Brain microvascular endothelial cell (primary cell): Measurements from ENCODE around the gene TMUB2.
"Not testable (repeated sequence)": the region's sequence is repeated elsewhere in the genome, so short reads cannot be mapped to it uniquely, and the experiment has no call there.

Source experiments
- DNase-seq: peaks from one replicate; pipeline ENCODE4 v3.0.0-alpha.2; 2020
- H3K27ac ChIP-seq: fragments of 250-450 bp; sonication (Bioruptor Pico); 2 replicates; pipeline ENCODE4 v1.5.1; 2020; ENCODE audit warnings: mild to moderate bottlenecking, moderate library complexity
- H3K27me3 ChIP-seq: fragments of 250-450 bp; sonication (Bioruptor Pico); replicated peaks from 2 replicates; pipeline ENCODE4 v1.5.1; 2020; ENCODE audit warnings: mild to moderate bottlenecking
- H3K36me3 ChIP-seq: fragments of 250-450 bp; sonication (Bioruptor Pico); replicated peaks from 2 replicates; pipeline ENCODE4 v1.5.1; 2020; ENCODE audit warnings: mild to moderate bottlenecking
- H3K4me3 ChIP-seq: 2 replicates; pipeline ENCODE4 v1.5.1; 2011; ENCODE audit warnings: low read depth, mild to moderate bottlenecking, control low read depth, low read length, moderate library complexity
- in situ Hi-C: cut with HindIII; loops from 2 replicates; pipeline ENCODE4 v1.10.0; 2017; ENCODE audit warnings: low sequenced_read_pairs, low pct_ligation_motif_present
- TF ChIP-seq, protein P1 (sequence below): IDR thresholded peaks from 2 replicates; pipeline ENCODE4 v1.5.1; 2011; ENCODE audit warnings: low read depth, mild to moderate bottlenecking, moderate library complexity, low read length, control low read depth, inconsistent platforms; ENCODE audit errors: missing control alignments

Gene TMUB2

DNA sequence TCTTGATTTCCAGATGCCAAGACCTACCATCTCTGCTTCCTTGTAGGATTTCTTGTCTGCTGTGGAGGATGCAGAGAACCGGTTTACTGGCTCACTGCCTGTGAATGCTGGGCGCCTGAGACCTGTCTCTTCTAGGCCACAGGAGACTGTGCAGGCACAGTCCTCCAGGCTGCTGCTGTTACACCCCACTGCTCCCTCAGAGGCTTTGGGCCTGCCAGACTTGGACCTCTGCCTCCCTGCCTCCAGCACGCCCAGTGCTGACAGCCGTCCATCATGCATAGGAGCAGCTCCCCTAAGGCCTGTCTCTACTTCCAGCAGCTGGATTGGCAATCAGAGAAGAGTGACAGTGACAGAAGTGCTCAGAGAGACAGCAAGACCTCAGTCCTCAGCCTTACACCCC is 39.0 kb upstream of the TMUB2 start:
- DNase-seq = no peak
- H3K27ac ChIP-seq = no peak overlapping the region
- TF ChIP-seq, protein P1, sequence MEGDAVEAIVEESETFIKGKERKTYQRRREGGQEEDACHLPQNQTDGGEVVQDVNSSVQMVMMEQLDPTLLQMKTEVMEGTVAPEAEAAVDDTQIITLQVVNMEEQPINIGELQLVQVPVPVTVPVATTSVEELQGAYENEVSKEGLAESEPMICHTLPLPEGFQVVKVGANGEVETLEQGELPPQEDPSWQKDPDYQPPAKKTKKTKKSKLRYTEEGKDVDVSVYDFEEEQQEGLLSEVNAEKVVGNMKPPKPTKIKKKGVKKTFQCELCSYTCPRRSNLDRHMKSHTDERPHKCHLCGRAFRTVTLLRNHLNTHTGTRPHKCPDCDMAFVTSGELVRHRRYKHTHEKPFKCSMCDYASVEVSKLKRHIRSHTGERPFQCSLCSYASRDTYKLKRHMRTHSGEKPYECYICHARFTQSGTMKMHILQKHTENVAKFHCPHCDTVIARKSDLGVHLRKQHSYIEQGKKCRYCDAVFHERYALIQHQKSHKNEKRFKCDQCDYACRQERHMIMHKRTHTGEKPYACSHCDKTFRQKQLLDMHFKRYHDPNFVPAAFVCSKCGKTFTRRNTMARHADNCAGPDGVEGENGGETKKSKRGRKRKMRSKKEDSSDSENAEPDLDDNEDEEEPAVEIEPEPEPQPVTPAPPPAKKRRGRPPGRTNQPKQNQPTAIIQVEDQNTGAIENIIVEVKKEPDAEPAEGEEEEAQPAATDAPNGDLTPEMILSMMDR = no peak
- in situ Hi-C loops = no loop called here
- no peaks in the 10 kb centered on the region for H3K27me3 ChIP-seq
- H3K4me3 ChIP-seq = no peak overlapping the region
- no peaks in the 10 kb centered on the region for H3K36me3 ChIP-seq

DNA sequence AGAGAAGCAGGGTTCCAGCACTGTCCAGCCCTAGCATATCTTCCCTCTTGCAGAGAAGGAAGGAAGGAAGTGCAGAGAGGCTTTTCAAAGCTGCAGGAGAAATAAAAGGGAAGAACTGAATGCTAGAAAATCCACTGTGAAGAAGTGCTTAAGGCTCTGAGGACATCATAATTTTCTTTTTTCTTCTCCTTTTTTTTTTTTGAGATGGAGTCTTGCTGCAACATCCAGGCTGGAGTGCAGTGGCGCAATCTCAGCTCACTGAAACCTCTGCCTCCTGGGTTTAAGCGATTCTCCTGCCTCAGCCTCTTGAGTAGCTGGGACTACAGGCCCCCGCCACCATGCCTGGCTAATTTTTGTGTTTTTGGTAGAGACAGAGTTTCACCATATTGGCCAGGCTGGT is 37.7 kb upstream of the TMUB2 start:
- H3K36me3 ChIP-seq, H3K27me3 ChIP-seq, DNase-seq, in situ Hi-C loops, H3K27ac ChIP-seq, H3K4me3 ChIP-seq: not testable (repeated sequence)

DNA sequence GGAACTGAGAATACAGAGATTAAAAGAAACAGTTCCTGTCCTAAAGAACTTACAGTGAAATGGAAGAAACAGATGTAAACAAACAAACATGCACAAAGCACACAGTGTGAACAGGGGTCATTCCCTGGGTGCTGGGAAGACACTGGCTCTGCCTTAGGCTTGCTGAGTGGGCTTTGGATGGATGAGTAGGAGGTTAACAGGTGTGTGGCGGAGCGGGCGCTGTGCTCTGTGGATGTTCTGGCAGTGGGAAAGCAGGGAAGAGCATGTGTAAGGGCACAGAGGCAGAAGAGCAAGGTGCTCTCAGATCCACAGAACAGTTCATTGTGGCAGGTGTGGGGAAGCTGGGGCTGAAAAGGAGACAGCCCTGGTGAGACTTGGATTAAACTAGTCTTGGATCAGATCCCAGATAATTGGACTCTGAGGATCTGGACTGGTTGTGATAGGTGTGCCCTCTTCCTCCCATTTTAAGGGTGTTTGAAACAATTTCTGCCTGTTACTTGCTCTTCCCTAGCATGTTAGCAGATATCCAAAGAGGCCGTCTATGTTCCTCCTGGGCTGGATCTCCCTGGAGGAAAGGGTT is 36.9 kb upstream of the TMUB2 start:
- Histone ChIP-seq H3K4me3 (no peak overlapping the region), H3K27me3 (no peaks in the 10 kb centered on the region), H3K27ac (no peak overlapping the region), H3K36me3 (no peaks in the 10 kb centered on the region)
- DNase-seq = no peak
- TF ChIP-seq, protein P1 = no peak
- in situ Hi-C loops = no loop called here

DNA sequence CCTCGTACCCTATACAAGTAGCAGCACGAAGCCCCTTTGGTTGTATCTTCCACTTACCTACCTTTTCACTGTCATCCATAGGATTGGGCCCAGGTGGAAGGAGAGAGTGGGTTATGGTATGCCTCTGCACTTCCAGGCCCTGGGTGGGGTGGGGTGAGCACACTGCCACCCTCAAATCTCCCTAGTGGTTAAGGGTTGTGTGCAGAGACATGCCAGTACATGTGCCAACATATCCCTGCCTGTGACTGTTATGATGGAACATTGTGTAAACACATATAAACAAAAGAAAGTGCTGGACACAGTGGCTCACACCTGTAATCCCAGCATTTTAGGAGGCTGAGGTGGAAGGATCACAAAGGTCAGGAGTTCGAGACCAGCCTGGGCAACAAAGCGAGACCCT is 33.9 kb upstream of the TMUB2 start:
- in situ Hi-C loops = no loop called here
- TF ChIP-seq, protein P1 = no peak
- Histone ChIP-seq H3K27me3 (no peaks in the 10 kb centered on the region), H3K36me3 (no peaks in the 10 kb centered on the region), H3K4me3 (no peak overlapping the region), H3K27ac (no peak overlapping the region)
- DNase-seq = no peak

DNA sequence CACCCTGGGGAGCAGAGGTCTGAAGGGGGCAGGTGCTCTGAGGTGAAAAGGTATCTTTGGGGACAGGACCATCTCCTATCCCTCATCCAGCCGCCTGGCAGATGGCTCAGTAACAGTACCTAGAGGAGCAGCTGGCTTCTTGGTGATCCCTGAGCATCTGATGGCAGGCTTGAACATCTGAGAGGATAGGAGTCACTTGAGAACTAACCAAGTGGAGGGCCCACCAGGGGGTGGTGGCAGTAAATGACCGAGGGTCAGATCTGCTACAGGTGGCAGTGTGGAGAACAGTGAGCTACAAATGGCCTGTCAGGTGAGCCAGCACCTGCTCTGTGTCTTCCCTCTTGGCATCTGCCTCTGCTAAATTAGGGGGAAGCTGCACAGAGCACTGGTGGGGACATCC is 31.3 kb upstream of the TMUB2 start:
- in situ Hi-C loops = no loop called here
- H3K27ac ChIP-seq = no peak overlapping the region
- no peak for DNase-seq
- TF ChIP-seq, protein P1 = no peak
- no peak overlapping the region for H3K4me3 ChIP-seq
- H3K36me3 ChIP-seq = no peaks in the 10 kb centered on the region
- H3K27me3 ChIP-seq = no peaks in the 10 kb centered on the region

DNA sequence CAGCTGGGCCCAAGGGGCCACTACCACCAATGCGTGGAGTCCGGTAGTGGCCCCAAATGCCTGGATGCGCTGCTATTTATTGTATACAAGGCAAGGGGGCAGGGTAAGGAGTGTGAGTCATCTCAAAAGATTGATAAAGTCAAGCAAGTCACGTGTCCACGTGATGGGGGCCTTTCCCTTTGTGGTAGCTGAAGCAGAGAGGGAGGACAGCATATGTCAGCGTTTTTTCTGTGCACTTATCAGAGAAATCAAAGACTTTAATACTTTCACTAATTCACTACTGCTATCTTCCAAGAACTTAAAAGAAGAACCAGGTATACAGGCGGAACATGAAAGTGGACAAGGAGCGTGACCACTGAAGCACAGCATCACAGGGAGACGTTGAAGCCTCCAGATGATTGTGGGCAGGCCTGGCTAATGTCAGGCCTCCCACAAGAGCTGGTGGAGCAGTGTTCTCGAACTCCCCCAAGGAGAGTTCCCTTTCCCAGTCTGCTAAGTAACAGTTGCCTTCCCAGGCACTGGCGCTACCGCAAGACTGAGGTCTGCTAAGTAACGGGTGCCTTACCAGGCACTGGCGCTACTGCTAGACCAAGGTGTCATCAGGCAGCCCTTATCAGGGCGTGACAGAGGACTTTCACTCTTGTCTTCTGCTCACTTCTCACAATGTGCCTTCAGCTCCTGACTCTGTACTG is 27.1 kb upstream of the TMUB2 start:
- H3K36me3 ChIP-seq = no peaks in the 10 kb centered on the region
- DNase-seq = peak; percentile 35
- in situ Hi-C loops = no loop called here
- TF ChIP-seq, protein P1 = no peak
- no peaks in the 10 kb centered on the region for H3K27me3 ChIP-seq
- no peak overlapping the region for H3K4me3 ChIP-seq
- H3K27ac ChIP-seq = no peak overlapping the region
